ENCODE measurements around the gene VWF. TPM values are rescaled to one million over a fixed set of nuclear protein-coding genes. Genes with fewer than 3 reads are reported as not detected.
A peak's percentile ranks its signal among the peaks of the same experiment; 100 is the strongest.

The VWF gene
- total and polyA plus RNA-seq, 2 of the 13 experiments (the other 11 are each of a cell fraction or from before 2014, with no cell fraction given): 0.20 to 0.25 TPM

GRCh38 chr12:6058481-6059161, 65.8 kb downstream of the VWF start (continued):
- TF ChIP-seq RXRB (CRISPR knock-in tag; IDR thresholded peaks at IDR 0.05; ENCODE audit: borderline replicate concordance) (peak; percentile 72), EEA1 (CRISPR knock-in tag; IDR thresholded peaks at IDR 0.05; ENCODE audit: borderline replicate concordance) (no peak), KDM5B (CRISPR knock-in tag; IDR thresholded peaks at IDR 0.05; ENCODE audit: borderline replicate concordance) (peak; percentile 59; the same call in 1 of the 2 replicates), JUN (CRISPR knock-in tag; IDR thresholded peaks at IDR 0.05) (peak; percentile 19; the same call in 1 of the 2 replicates), FOXP4 (CRISPR knock-in tag; IDR thresholded peaks at IDR 0.05) (peak; percentile 65; the same call in 1 of the 2 replicates), TFDP1 (CRISPR knock-in tag; IDR thresholded peaks at IDR 0.05; ENCODE audit: borderline replicate concordance) (peak; percentile 60; the same call in 1 of the 2 replicates), ZNF33B (CRISPR knock-in tag; IDR thresholded peaks at IDR 0.05) (no peak), FOXP1 (IDR thresholded peaks at IDR 0.05) (no peak), FOXP1 (CRISPR knock-in tag; IDR thresholded peaks at IDR 0.05) (peak; percentile 20; the same call in 1 of the 2 replicates), ZNF781 (CRISPR knock-in tag; IDR thresholded peaks at IDR 0.05; ENCODE audit: borderline replicate concordance, not compliant biosample characterization) (peak; percentile 35), ASH2L (IDR thresholded peaks at IDR 0.05; ENCODE audit: insufficient read length, low read depth, low read length) (peak; percentile 97), ZNF232 (CRISPR knock-in tag; IDR thresholded peaks at IDR 0.05; ENCODE audit: borderline replicate concordance) (peak; percentile 75; the same call in 1 of the 2 replicates), ZNF572 (CRISPR knock-in tag; IDR thresholded peaks at IDR 0.05) (peak; percentile 14; the same call in 1 of the 2 replicates), MTF1 (CRISPR knock-in tag; IDR thresholded peaks at IDR 0.05) (no peak), ATF2 (CRISPR knock-in tag; IDR thresholded peaks at IDR 0.05) (peak; percentile 31; the same call in 1 of the 2 replicates), ZNF124 (CRISPR knock-in tag; IDR thresholded peaks at IDR 0.05) (peak; percentile 81; the same call in 1 of the 2 replicates), HMG20A (CRISPR knock-in tag; IDR thresholded peaks at IDR 0.05; ENCODE audit: borderline replicate concordance) (peak; percentile 28; the same call in 1 of the 2 replicates), SMYD3 (CRISPR knock-in tag; IDR thresholded peaks at IDR 0.05) (no peak), EP300 (IDR thresholded peaks at IDR 0.05; ENCODE audit: low read depth in 2 of 2, low read length in 2 of 2) (no peak), EP300 (CRISPR knock-in tag; IDR thresholded peaks at IDR 0.05; ENCODE audit: borderline replicate concordance) (0 out of 2 replicates have a peak, but pooled peaks have one; percentile 11), ZNF652 (CRISPR knock-in tag; IDR thresholded peaks at IDR 0.05; ENCODE audit: borderline replicate concordance, low read depth) (peak; percentile 47; the same call in 1 of the 2 replicates), MXI1 (IDR thresholded peaks at IDR 0.05; ENCODE audit: borderline replicate concordance, low read depth, low read length) (peak; percentile 77; the same call in 2 of the 3 replicates), ZNF234 (CRISPR knock-in tag; conservative IDR thresholded peaks at IDR 0.05) (no peak), ZBTB7B (CRISPR knock-in tag; IDR thresholded peaks at IDR 0.05) (peak; percentile 88), TP53 (CRISPR knock-in tag; conservative IDR thresholded peaks at IDR 0.05) (0 out of 2 replicates have a peak, but pooled peaks have one; percentile 62), DMAP1 (CRISPR knock-in tag; IDR thresholded peaks at IDR 0.05) (peak; percentile 78)

All from HepG2 (cell line).